H1 (cell line): ENCODE results near the gene CTSG.

Source experiments
- EZH2 ChIP-seq: fragments of 200-600 bp; sonication (generic); IDR thresholded peaks from 2 replicates; pipeline ENCODE4 v1.7.1; 2012; ENCODE audit warnings: low read depth, mild to moderate bottlenecking, moderate library complexity, low read length, inconsistent platforms; ENCODE audit not compliant: severe bottlenecking
- RFX5 ChIP-seq: IDR thresholded peaks from 2 replicates; pipeline ENCODE4 v1.6.1; 2011; ENCODE audit warnings: low read depth, low read length, improper control_type of control experiment, borderline replicate concordance
- TAF1 ChIP-seq: IDR thresholded peaks from 2 replicates; pipeline ENCODE4 v1.6.1; 2011; ENCODE audit warnings: mild to moderate bottlenecking, low read depth, low read length
- TF ChIP-seq, protein P1 (sequence below): IDR thresholded peaks from 2 replicates; pipeline ENCODE4 v1.6.1; 2012; ENCODE audit warnings: low read length, inconsistent platforms
- TF ChIP-seq, protein P2 (sequence below), 3 experiments: IDR thresholded peaks; 1 replicate in 2 of 3; 2 replicates in 1 of 3; pipeline versions ENCODE4 v1.5.1 to v1.6.1; 2011; ENCODE audit warnings: low read length in 3 of 3, mild to moderate bottlenecking in 3 of 3, inconsistent platforms in 2 of 3, low read depth in 1 of 3, moderate library complexity in 1 of 3; ENCODE audit not compliant: insufficient read depth in 1 of 3; ENCODE audit errors: control extremely low read depth in 1 of 3

DNA sequence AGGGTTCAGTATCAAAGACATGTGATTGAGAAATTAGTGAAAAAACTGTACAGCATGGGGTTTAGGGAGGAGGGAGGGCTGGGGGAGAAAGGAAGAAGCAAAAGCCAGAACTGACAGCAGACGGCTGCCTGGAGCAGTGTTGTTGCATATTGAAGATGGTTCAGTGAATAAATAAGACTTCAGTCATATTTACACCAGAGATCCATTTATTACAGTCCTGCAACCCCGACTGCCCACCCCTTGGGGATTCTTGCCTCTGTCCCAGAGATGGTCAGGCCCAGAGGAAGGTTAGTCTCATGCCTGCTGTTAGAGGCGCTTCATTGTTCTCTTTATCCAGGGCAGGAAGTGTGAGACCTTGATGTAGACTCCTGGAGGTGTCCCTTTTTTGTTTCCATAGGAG is 30.2 kb upstream of the CTSG start:
- TF ChIP-seq EZH2 (no peak), RFX5 (no peak), TAF1 (no peak)
- TF ChIP-seq, protein P1, sequence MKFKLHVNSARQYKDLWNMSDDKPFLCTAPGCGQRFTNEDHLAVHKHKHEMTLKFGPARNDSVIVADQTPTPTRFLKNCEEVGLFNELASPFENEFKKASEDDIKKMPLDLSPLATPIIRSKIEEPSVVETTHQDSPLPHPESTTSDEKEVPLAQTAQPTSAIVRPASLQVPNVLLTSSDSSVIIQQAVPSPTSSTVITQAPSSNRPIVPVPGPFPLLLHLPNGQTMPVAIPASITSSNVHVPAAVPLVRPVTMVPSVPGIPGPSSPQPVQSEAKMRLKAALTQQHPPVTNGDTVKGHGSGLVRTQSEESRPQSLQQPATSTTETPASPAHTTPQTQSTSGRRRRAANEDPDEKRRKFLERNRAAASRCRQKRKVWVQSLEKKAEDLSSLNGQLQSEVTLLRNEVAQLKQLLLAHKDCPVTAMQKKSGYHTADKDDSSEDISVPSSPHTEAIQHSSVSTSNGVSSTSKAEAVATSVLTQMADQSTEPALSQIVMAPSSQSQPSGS: no peak
- TF ChIP-seq, protein P2, sequence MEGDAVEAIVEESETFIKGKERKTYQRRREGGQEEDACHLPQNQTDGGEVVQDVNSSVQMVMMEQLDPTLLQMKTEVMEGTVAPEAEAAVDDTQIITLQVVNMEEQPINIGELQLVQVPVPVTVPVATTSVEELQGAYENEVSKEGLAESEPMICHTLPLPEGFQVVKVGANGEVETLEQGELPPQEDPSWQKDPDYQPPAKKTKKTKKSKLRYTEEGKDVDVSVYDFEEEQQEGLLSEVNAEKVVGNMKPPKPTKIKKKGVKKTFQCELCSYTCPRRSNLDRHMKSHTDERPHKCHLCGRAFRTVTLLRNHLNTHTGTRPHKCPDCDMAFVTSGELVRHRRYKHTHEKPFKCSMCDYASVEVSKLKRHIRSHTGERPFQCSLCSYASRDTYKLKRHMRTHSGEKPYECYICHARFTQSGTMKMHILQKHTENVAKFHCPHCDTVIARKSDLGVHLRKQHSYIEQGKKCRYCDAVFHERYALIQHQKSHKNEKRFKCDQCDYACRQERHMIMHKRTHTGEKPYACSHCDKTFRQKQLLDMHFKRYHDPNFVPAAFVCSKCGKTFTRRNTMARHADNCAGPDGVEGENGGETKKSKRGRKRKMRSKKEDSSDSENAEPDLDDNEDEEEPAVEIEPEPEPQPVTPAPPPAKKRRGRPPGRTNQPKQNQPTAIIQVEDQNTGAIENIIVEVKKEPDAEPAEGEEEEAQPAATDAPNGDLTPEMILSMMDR (IDR thresholded peaks at IDR 0.05; ENCODE audit: control extremely low read depth in 1 of 3, insufficient read depth in 1 of 3, low read depth in 1 of 3, low read length in 3 of 3): no peak
